H9 (cell line): Measurements from ENCODE around the gene CILP2. TPM values are rescaled to one million over a fixed set of nuclear protein-coding genes. Genes with fewer than 3 reads are reported as not detected.

Experiments used
- DNase-seq: peaks from one replicate; pipeline ENCODE4 v3.0.0-alpha.2; 2017
- H2AFZ ChIP-seq: one replicate; pipeline ENCODE4 v1.6.1; 2013; ENCODE audit warnings: mild to moderate bottlenecking, low read length, control low read depth, moderate library complexity
- H2AK5ac ChIP-seq: 2 replicates; pipeline ENCODE4 v1.6.1; 2013; ENCODE audit warnings: low read length, control low read depth, mixed read lengths; ENCODE audit not compliant: insufficient read length
- H2BK120ac ChIP-seq: one replicate; pipeline ENCODE4 v1.6.1; 2013; ENCODE audit warnings: low read depth, mild to moderate bottlenecking, low read length, control low read depth, inconsistent platforms; ENCODE audit not compliant: poor library complexity, severe bottlenecking
- H2BK12ac ChIP-seq: 2 replicates; pipeline ENCODE4 v1.6.1; 2013; ENCODE audit warnings: low read length, control low read depth, mixed read lengths, low read depth; ENCODE audit not compliant: insufficient read length
- H2BK15ac ChIP-seq: 2 replicates; pipeline ENCODE4 v1.6.1; 2013; ENCODE audit warnings: low read depth, low read length, control low read depth
- H2BK20ac ChIP-seq: one replicate; pipeline ENCODE4 v1.6.1; 2013; ENCODE audit warnings: low read depth, mild to moderate bottlenecking, low read length, control low read depth, inconsistent platforms; ENCODE audit not compliant: poor library complexity, severe bottlenecking
- H2BK5ac ChIP-seq: 2 replicates; pipeline ENCODE4 v1.6.1; 2013; ENCODE audit warnings: low read length, control low read depth, mixed read lengths; ENCODE audit not compliant: insufficient read length
- H3K14ac ChIP-seq: 2 replicates; pipeline ENCODE4 v1.6.1; 2013; ENCODE audit warnings: low read length, control low read depth; ENCODE audit not compliant: insufficient read depth
- H3K18ac ChIP-seq: 2 replicates; pipeline ENCODE4 v1.6.1; 2013; ENCODE audit warnings: low read depth, mild to moderate bottlenecking, mixed read lengths, low read length, control low read depth; ENCODE audit not compliant: insufficient read length
- H3K23ac ChIP-seq: 2 replicates; pipeline ENCODE4 v1.6.1; 2013; ENCODE audit warnings: low read length, control low read depth, mixed read lengths, low read depth; ENCODE audit not compliant: insufficient read length
- H3K23me2 ChIP-seq: 2 replicates; pipeline ENCODE4 v1.6.1; 2013; ENCODE audit warnings: low read depth, mild to moderate bottlenecking, mixed read lengths, low read length, control low read depth; ENCODE audit not compliant: insufficient read length, poor library complexity, severe bottlenecking
- H3K27ac ChIP-seq: 2 replicates; pipeline ENCODE4 v1.5.1; 2013; ENCODE audit warnings: low read length, control low read depth, mixed read lengths, low read depth; ENCODE audit not compliant: insufficient read length
- H3K27me3 ChIP-seq: 2 replicates; pipeline ENCODE4 v1.6.1; 2013; ENCODE audit warnings: low read length, control low read depth, inconsistent platforms; ENCODE audit not compliant: insufficient read depth
- H3K4ac ChIP-seq: 2 replicates; pipeline ENCODE4 v1.6.1; 2013; ENCODE audit warnings: low read depth, mild to moderate bottlenecking, control low read depth, inconsistent platforms, low read length, moderate library complexity
- H3K4me1 ChIP-seq: 2 replicates; pipeline ENCODE4 v1.6.1; 2013; ENCODE audit warnings: low read length, control low read depth, inconsistent platforms; ENCODE audit not compliant: insufficient read depth
- H3K4me2 ChIP-seq: 2 replicates; pipeline ENCODE4 v1.6.1; 2013; ENCODE audit warnings: low read length, control low read depth, mixed read lengths; ENCODE audit not compliant: insufficient read length, insufficient read depth
- H3K56ac ChIP-seq: 2 replicates; pipeline ENCODE4 v1.6.1; 2013; ENCODE audit warnings: low read depth, mild to moderate bottlenecking, mixed read lengths, low read length, control low read depth; ENCODE audit not compliant: insufficient read length
- H3K79me1 ChIP-seq: 2 replicates; pipeline ENCODE4 v1.6.1; 2013; ENCODE audit warnings: low read depth, mild to moderate bottlenecking, moderate library complexity, low read length, control low read depth, inconsistent platforms; ENCODE audit not compliant: insufficient read depth, poor library complexity, severe bottlenecking
- H3K79me2 ChIP-seq: 2 replicates; pipeline ENCODE4 v1.6.1; 2013; ENCODE audit warnings: low read length, control low read depth, inconsistent platforms; ENCODE audit not compliant: insufficient read depth
- H3K9ac ChIP-seq: 2 replicates; pipeline ENCODE4 v1.6.1; 2013; ENCODE audit warnings: low read length, control low read depth, mixed read lengths; ENCODE audit not compliant: insufficient read length; ENCODE audit errors: extremely low read depth
- H3K9me3 ChIP-seq: one replicate; pipeline ENCODE4 v1.6.1; 2013; ENCODE audit warnings: low read depth, low read length, inconsistent platforms; ENCODE audit not compliant: control insufficient read depth
- H3T11ph ChIP-seq: one replicate; pipeline ENCODE4 v1.6.1; 2013; ENCODE audit warnings: mild to moderate bottlenecking, low read length, control low read depth, inconsistent platforms
- H4K20me1 ChIP-seq: one replicate; pipeline ENCODE4 v1.6.1; 2013; ENCODE audit not compliant: control insufficient read depth, insufficient read length, insufficient read depth
- H4K5ac ChIP-seq: 2 replicates; pipeline ENCODE4 v1.6.1; 2013; ENCODE audit warnings: low read depth, mild to moderate bottlenecking, mixed read lengths, low read length, control low read depth; ENCODE audit not compliant: insufficient read length
- H4K8ac ChIP-seq: replicated peaks from 2 replicates; pipeline ENCODE4 v1.6.1; 2013; ENCODE audit warnings: low read length, control low read depth, mixed read lengths, low read depth; ENCODE audit not compliant: insufficient read length
- H4K91ac ChIP-seq: 2 replicates; pipeline ENCODE4 v1.6.1; 2013; ENCODE audit warnings: low read depth, mild to moderate bottlenecking, moderate library complexity, mixed read lengths, low read length, control low read depth; ENCODE audit not compliant: insufficient read length
- H3K27ac Mint-ChIP-seq, 3 experiments: 2 replicates in 2 of 3; 3 replicates in 1 of 3; pipeline ENCODE4 v1.8.0; 2020 to 2021; ENCODE audit warnings: mixed read lengths in 3 of 3, mild to moderate bottlenecking in 1 of 3, moderate library complexity in 1 of 3
- H3K27me3 Mint-ChIP-seq: 2 replicates; pipeline ENCODE4 v1.8.0; 2021; ENCODE audit warnings: low read depth, mild to moderate bottlenecking, moderate library complexity, mixed read lengths
- H3K36me3 Mint-ChIP-seq, 3 experiments: 2 replicates in 2 of 3; 3 replicates in 1 of 3; pipeline ENCODE4 v1.8.0; 2020 to 2021; ENCODE audit warnings: low read depth in 3 of 3, mixed read lengths in 3 of 3; ENCODE audit not compliant: insufficient read depth in 1 of 3
- H3K4me1 Mint-ChIP-seq, 2 experiments: 2 replicates each; pipeline ENCODE4 v1.8.0; 2020; ENCODE audit warnings: mixed read lengths in 2 of 2
- H3K4me3 Mint-ChIP-seq, 2 experiments: 2 replicates in 1 of 2; 3 replicates in 1 of 2; pipeline ENCODE4 v1.8.0; 2020 to 2021; ENCODE audit warnings: mild to moderate bottlenecking in 2 of 2, mixed read lengths in 2 of 2, moderate library complexity in 1 of 2
- H3K9me3 Mint-ChIP-seq, 2 experiments: 2 replicates in 1 of 2; 3 replicates in 1 of 2; pipeline ENCODE4 v1.8.0; 2020; ENCODE audit warnings: mild to moderate bottlenecking in 2 of 2, mixed read lengths in 2 of 2, moderate library complexity in 1 of 2
- CTCF ChIP-seq: fragments of 200-600 bp; sonication (generic); conservative IDR thresholded peaks from 3 replicates; pipeline ENCODE4 v1.8.0; 2021; ENCODE audit warnings: antibody characterized with exemption, mild to moderate bottlenecking
- WGBS: extraction: QIAGEN DNeasy Blood & Tissue Kit; methylation state at CpG from one replicate; pipeline ENCODE4 v1.1.7; 2013; ENCODE audit warnings: missing lambda C conversion rate, low lambda C conversion rate, mixed read lengths; ENCODE audit not compliant: insufficient read length; ENCODE audit errors: extremely low coverage; 5-methylcytosine and 5-hydroxymethylcytosine counted together
- total RNA-seq: library from RNA; stranded (reverse); gene quantifications from 2 replicates; pipeline ENCODE4 v1.2.1, GENCODE V29; 2021

CILP2 gene
- total RNA-seq, 1 experiment from 2014 or later, result 6.4 TPM

GRCh38 chr19:19530889-19531288, 7.2 kb upstream of the CILP2 start:
- Mint-ChIP-seq H3K9me3 (no peaks in the 10 kb centered on the region), H3K4me3 (no peak overlapping the region; a peak in 1 of 5 replicates)

More at GRCh38 chr19:19530889-19531288, 7.2 kb upstream of the CILP2 start:
- Histone ChIP-seq H2BK20ac (no peak overlapping the region), H3K9me3 (no peaks in the 10 kb centered on the region), H3K56ac (no peak overlapping the region), H4K20me1 (peaks cover 3% of the 10 kb centered on the region), H3K27me3 (no peaks in the 10 kb centered on the region), H3K9ac (no peak overlapping the region), H4K8ac (no peak overlapping the region), H2BK5ac (no peak overlapping the region), H3K23me2 (no peaks in the 10 kb centered on the region), H3K14ac (no peak overlapping the region), H3K79me1 (no peaks in the 10 kb centered on the region), H4K5ac (no peak overlapping the region), H3K23ac (no peak overlapping the region), H2AFZ (no peak overlapping the region), H2BK12ac (no peak overlapping the region), H3K4me2 (no peak overlapping the region), H3K4me1 (no peaks in the 10 kb centered on the region), H3K27ac (no peak overlapping the region), H2AK5ac (no peak overlapping the region), H2BK120ac (no peak overlapping the region), H3K4ac (no peak overlapping the region), H3K79me2 (no peaks in the 10 kb centered on the region), H3T11ph (no peak overlapping the region), H3K18ac (no peak overlapping the region), H2BK15ac (no peak overlapping the region), H4K91ac (no peak overlapping the region)
- peak overlapping the region; percentile 45 to 81 (median 73); a peak in 4 of 7 replicates for H3K27ac Mint-ChIP-seq
- TF ChIP-seq CTCF, result no peak
- H3K27me3 Mint-ChIP-seq, result peaks cover 11% of the 10 kb centered on the region
- DNase-seq, result no peak
- H3K4me1 Mint-ChIP-seq, result peaks cover 10 to 23% of the 10 kb centered on the region in 2 experiments
- no CpG with 5 or more reads among the region's 4 CpGs for WGBS
- H3K36me3 Mint-ChIP-seq, result peaks cover 13 to 53% (median 40%) of the 10 kb centered on the region in 3 experiments; a peak in 6 of 7 replicates
